ENCODE measurements around the gene STARD10. TPM values are rescaled to one million over a fixed set of nuclear protein-coding genes. Genes with fewer than 3 reads are reported as not detected.

The STARD10 gene
- total and polyA plus RNA-seq, 9 of the 15 experiments (the other 6 are each of a cell fraction or from before 2014, with no cell fraction given) = 0.15 to 52.9 (median 32.3) TPM

GRCh38 chr11:72758690-72759389 lies 35.0 kb downstream of the STARD10 start (continued):
- TF ChIP-seq SRF (CRISPR knock-in tag; IDR thresholded peaks at IDR 0.05) (peak in 1 of 2 experiments; percentile 38; a peak in 1 of 4 replicates), PKNOX1 (IDR thresholded peaks at IDR 0.05) (peak; percentile 90), DPF2 (IDR thresholded peaks at IDR 0.05) (peak; percentile 58), TAF15 (IDR thresholded peaks at IDR 0.05; ENCODE audit: low read depth, low read length) (no peak), LCOR (CRISPR knock-in tag; IDR thresholded peaks at IDR 0.05) (peak; percentile 68; the same call in 1 of the 2 replicates), CHD1 (IDR thresholded peaks at IDR 0.05; ENCODE audit: low read length) (no peak), SNRNP70 (optimal IDR thresholded peaks at IDR 0.05; ENCODE audit: low read depth, low read length) (no peak), FOXK2 (conservative IDR thresholded peaks at IDR 0.05 in 1 of 2, IDR thresholded peaks at IDR 0.05 in 1 of 2; ENCODE audit: low read depth in 2 of 2) (peak in 1 of 2 experiments; percentile 43; a peak in 1 of 4 replicates), HDAC8 (tag; IDR thresholded peaks at IDR 0.05) (0 out of 2 replicates have a peak, but pooled peaks have one; percentile 26), ATF3 (IDR thresholded peaks at IDR 0.05) (peak; percentile 15), ATF3 (CRISPR knock-in tag; conservative IDR thresholded peaks at IDR 0.05) (no peak), TBP (optimal IDR thresholded peaks at IDR 0.05; ENCODE audit: low read depth, low read length) (no peak), HOXB6 (CRISPR knock-in tag; IDR thresholded peaks at IDR 0.05; ENCODE audit: borderline replicate concordance) (no peak), ZNF277 (CRISPR knock-in tag; IDR thresholded peaks at IDR 0.05; ENCODE audit: borderline replicate concordance) (no peak), NEUROD1 (IDR thresholded peaks at IDR 0.05; ENCODE audit: borderline replicate concordance, low read depth, low read length, partially characterized antibody) (peak; percentile 14), SRSF3 (IDR thresholded peaks at IDR 0.05; ENCODE audit: insufficient read depth, low read length) (no peak), ZNF592 (IDR thresholded peaks at IDR 0.05) (peak; percentile 81), ZNF239 (CRISPR knock-in tag; IDR thresholded peaks at IDR 0.05) (0 out of 2 replicates have a peak, but pooled peaks have one; percentile 21), CXXC5 (CRISPR knock-in tag; IDR thresholded peaks at IDR 0.05) (peak; percentile 84), ATF1 (CRISPR knock-in tag; IDR thresholded peaks at IDR 0.05) (peak; percentile 44; the same call in 1 of the 2 replicates), ATF1 (tag; IDR thresholded peaks at IDR 0.05) (peak; percentile 94), E2F3 (CRISPR knock-in tag; IDR thresholded peaks at IDR 0.05) (no peak)

All from K562 (cell line).